ENCODE results near the gene HELB. TPM values are rescaled to one million over a fixed set of nuclear protein-coding genes. Genes with fewer than 3 reads are reported as not detected.

Gene HELB
- total RNA-seq, result 2.5 and 3.6 TPM in 2 replicates
- long read RNA-seq, full-length matches to known transcripts, result 6 of 8 reads
- long read RNA-seq, partial matches to known transcripts, result 1 of 8 reads
- long read RNA-seq, other reads (novel, unspliced or antisense), result 1 of 8 reads

GRCh38 chr12:66301944-66302826, at the start of gene HELB:
HELB (plus strand) TSS chr12:66302493; CDS start chr12:66302604, 111 bp downstream.
- Mint-ChIP-seq H3K36me3 (ENCODE audit: unreplicated experiment) (peaks cover 9% of the 10 kb centered on the region), H3K4me1 (ENCODE audit: unreplicated experiment) (peaks cover 24% of the 10 kb centered on the region), H3K4me3 (ENCODE audit: unreplicated experiment) (peak within 1 kb of the TSS; percentile 96), H3K27ac (ENCODE audit: unreplicated experiment) (peak within 1 kb of the TSS; percentile 88), H3K27me3 (ENCODE audit: unreplicated experiment) (peaks cover 36% of the 10 kb centered on the region), H3K9me3 (ENCODE audit: unreplicated experiment) (no peaks in the 10 kb centered on the region)
- peak; percentile 97 for DNase-seq (ENCODE audit: extremely low spot score, unreplicated experiment)
- TF ChIP-seq CTCF (IDR thresholded peaks at IDR 0.05), result no peak

DNA sequence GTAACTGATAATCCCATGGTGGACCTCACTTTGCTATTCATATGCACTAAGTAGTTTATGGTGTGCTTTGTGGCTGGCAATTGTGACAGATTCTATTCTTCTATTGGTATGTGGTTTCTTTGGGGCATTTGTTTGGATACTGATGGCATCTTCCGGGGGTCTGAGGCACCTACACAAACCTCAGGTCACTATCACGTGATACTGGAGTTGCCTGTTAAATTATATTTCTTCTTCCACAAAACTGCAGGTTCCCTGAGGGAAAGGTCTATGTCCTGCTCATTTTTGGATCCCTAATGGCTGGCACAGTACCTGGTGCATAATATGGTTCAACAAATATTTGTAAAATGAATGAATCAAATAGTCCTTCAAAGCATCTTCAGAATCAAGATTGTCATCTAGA, 49.5 kb upstream of the HELB start:
- DNase-seq (ENCODE audit: extremely low spot score, unreplicated experiment), result no peak
- Mint-ChIP-seq H3K4me1 (ENCODE audit: unreplicated experiment) (no peaks in the 10 kb centered on the region), H3K4me3 (ENCODE audit: unreplicated experiment) (no peak overlapping the region), H3K27ac (ENCODE audit: unreplicated experiment) (no peak overlapping the region), H3K36me3 (ENCODE audit: unreplicated experiment) (no peaks in the 10 kb centered on the region), H3K9me3 (ENCODE audit: unreplicated experiment) (no peaks in the 10 kb centered on the region), H3K27me3 (ENCODE audit: unreplicated experiment) (peaks cover 47% of the 10 kb centered on the region)
- TF ChIP-seq CTCF (IDR thresholded peaks at IDR 0.05), result no peak

DNA sequence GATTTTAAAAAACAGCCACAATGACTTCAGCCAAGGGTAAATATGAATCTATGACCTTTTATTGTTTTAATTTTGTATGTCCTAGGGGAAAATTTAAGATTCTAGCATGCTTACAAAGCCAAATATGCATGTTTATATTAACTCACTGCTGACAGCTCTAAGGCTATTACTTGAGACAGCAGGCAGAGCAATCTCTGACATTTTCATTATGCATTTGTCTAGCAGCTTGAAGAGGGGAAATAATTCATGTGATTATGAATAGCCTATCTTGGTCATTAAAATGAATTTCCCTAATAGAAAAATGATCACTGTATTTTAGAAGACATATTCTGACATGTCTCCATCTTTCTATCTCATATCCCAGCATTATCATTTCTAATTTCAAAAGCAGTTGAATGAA, 46.6 kb upstream of the HELB start:
- DNase-seq (ENCODE audit: extremely low spot score, unreplicated experiment), result no peak
- no peak overlapping the region for H3K4me3 Mint-ChIP-seq (ENCODE audit: unreplicated experiment)
- H3K36me3 Mint-ChIP-seq (ENCODE audit: unreplicated experiment), result no peaks in the 10 kb centered on the region
- H3K4me1 Mint-ChIP-seq (ENCODE audit: unreplicated experiment), result no peaks in the 10 kb centered on the region
- H3K9me3 Mint-ChIP-seq (ENCODE audit: unreplicated experiment), result no peaks in the 10 kb centered on the region
- H3K27me3 Mint-ChIP-seq (ENCODE audit: unreplicated experiment), result peaks cover 56% of the 10 kb centered on the region
- no peak for TF ChIP-seq CTCF (IDR thresholded peaks at IDR 0.05)
- no peak overlapping the region for H3K27ac Mint-ChIP-seq (ENCODE audit: unreplicated experiment)

- Mint-ChIP-seq H3K36me3 (ENCODE audit: unreplicated experiment) (no peaks in the 10 kb centered on the region), H3K27ac (ENCODE audit: unreplicated experiment) (no peak overlapping the region), H3K9me3 (ENCODE audit: unreplicated experiment) (no peaks in the 10 kb centered on the region), H3K27me3 (ENCODE audit: unreplicated experiment) (peaks cover 42% of the 10 kb centered on the region), H3K4me1 (ENCODE audit: unreplicated experiment) (no peaks in the 10 kb centered on the region), H3K4me3 (ENCODE audit: unreplicated experiment) (no peak overlapping the region)
- no peak for DNase-seq (ENCODE audit: extremely low spot score, unreplicated experiment)
- TF ChIP-seq CTCF (IDR thresholded peaks at IDR 0.05), result no peak
Measured at GRCh38 chr12:66258011-66258410, 44.3 kb upstream of the HELB start.

GRCh38 chr12:66262737-66263136, 39.6 kb upstream of the HELB start:
- H3K27me3 Mint-ChIP-seq (ENCODE audit: unreplicated experiment), result peaks cover 42% of the 10 kb centered on the region
- no peak for TF ChIP-seq CTCF (IDR thresholded peaks at IDR 0.05)
- no peaks in the 10 kb centered on the region for H3K9me3 Mint-ChIP-seq (ENCODE audit: unreplicated experiment)
- no peaks in the 10 kb centered on the region for H3K36me3 Mint-ChIP-seq (ENCODE audit: unreplicated experiment)
- no peak overlapping the region for H3K4me3 Mint-ChIP-seq (ENCODE audit: unreplicated experiment)
- no peaks in the 10 kb centered on the region for H3K4me1 Mint-ChIP-seq (ENCODE audit: unreplicated experiment)
- DNase-seq (ENCODE audit: extremely low spot score, unreplicated experiment), result no peak
- H3K27ac Mint-ChIP-seq (ENCODE audit: unreplicated experiment), result no peak overlapping the region
